ENCODE measurements around the gene DOCK1.

- TF ChIP-seq, protein P1, sequence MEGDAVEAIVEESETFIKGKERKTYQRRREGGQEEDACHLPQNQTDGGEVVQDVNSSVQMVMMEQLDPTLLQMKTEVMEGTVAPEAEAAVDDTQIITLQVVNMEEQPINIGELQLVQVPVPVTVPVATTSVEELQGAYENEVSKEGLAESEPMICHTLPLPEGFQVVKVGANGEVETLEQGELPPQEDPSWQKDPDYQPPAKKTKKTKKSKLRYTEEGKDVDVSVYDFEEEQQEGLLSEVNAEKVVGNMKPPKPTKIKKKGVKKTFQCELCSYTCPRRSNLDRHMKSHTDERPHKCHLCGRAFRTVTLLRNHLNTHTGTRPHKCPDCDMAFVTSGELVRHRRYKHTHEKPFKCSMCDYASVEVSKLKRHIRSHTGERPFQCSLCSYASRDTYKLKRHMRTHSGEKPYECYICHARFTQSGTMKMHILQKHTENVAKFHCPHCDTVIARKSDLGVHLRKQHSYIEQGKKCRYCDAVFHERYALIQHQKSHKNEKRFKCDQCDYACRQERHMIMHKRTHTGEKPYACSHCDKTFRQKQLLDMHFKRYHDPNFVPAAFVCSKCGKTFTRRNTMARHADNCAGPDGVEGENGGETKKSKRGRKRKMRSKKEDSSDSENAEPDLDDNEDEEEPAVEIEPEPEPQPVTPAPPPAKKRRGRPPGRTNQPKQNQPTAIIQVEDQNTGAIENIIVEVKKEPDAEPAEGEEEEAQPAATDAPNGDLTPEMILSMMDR (IDR thresholded peaks at IDR 0.05): no peak
- no peak for TF ChIP-seq ZFX (IDR thresholded peaks at IDR 0.05; ENCODE audit: borderline replicate concordance)
These were observed 113.5 kb downstream of the DOCK1 start for GRCh38 chr10:127018766-127019165.

All from 22Rv1 (cell line).